ENCODE data around the gene UGT2B17. TPM values are rescaled to one million over a fixed set of nuclear protein-coding genes. Genes with fewer than 3 reads are reported as not detected.
"Not testable (repeated sequence)": the region's sequence is repeated elsewhere in the genome, so short reads cannot be mapped to it uniquely, and the experiment has no call there.

UGT2B17 gene
- total RNA-seq, 1 experiment from 2014 or later, result not detected

DNA sequence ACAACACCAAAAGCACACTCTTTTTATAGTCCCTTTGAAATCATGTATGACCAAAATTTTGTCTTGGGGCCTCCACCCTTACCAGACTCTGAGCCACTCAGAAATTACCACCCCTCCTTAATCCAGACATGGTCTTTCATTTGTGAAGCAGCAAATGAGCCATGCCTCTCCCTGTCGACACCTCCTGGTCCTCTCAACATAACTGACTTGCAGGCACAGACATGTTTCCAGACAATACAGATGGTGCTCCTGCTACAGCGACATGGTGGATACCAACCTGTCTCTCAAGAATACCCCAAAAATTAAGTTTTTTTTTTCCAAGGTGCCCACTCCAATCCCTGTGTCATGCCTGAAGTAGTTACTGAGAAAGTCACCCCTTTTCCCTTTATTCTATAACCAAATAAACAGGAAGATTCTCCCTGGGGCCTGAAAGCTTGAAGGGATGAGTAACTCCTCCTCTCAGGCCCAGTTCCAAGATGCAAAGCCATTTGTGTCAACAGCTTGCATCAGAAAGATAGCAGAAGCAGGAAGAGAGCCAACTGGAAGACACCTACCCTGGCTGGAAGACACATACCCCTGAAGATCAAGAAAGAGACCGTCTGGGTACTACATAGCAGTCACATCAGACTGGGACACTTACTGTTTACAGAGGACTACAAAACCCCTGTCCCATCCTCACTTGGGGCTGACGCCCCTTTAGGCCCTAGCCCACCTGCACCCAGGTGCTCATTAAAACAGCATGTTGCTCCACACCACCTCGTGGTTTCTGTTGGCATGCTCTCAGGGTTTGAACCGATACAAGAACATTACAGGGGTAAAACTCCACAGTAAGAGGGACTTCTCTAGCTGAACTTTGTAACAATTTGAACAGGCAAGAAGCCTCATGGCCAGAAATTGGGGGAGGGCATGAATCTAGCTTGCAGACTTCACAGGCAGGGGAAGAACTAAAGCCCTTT, 5.5 kb upstream of the UGT2B17 start:
- Histone ChIP-seq H3K4me3 (ENCODE audit: insufficient read depth, low read depth, low read length) (no peak overlapping the region), H3K36me3 (replicated peaks; ENCODE audit: control insufficient read depth, insufficient read depth, low read length) (no peaks in the 10 kb centered on the region), H3K27me3 (ENCODE audit: control insufficient read depth, insufficient read depth, low read length) (no peaks in the 10 kb centered on the region)
- no peak for DNase-seq

GRCh38 chr4:68577590-68577989, 1.5 kb upstream of the UGT2B17 start:
- no peak overlapping the region for H3K4me3 ChIP-seq (ENCODE audit: insufficient read depth, low read depth, low read length)
- no peaks in the 10 kb centered on the region for H3K36me3 ChIP-seq (replicated peaks; ENCODE audit: control insufficient read depth, insufficient read depth, low read length)
- DNase-seq, result no peak

GRCh38 chr4:68575636-68576035, 486 bp downstream of the UGT2B17 start:
- not testable (repeated sequence) for H3K4me3 ChIP-seq (ENCODE audit: insufficient read depth, low read depth, low read length); DNase-seq; H3K27me3 ChIP-seq (ENCODE audit: control insufficient read depth, insufficient read depth, low read length); H3K36me3 ChIP-seq (replicated peaks; ENCODE audit: control insufficient read depth, insufficient read depth, low read length)

More at GRCh38 chr4:68577590-68577989, 1.5 kb upstream of the UGT2B17 start:
- H3K27me3 ChIP-seq (ENCODE audit: control insufficient read depth, insufficient read depth, low read length), result no peaks in the 10 kb centered on the region

DNA sequence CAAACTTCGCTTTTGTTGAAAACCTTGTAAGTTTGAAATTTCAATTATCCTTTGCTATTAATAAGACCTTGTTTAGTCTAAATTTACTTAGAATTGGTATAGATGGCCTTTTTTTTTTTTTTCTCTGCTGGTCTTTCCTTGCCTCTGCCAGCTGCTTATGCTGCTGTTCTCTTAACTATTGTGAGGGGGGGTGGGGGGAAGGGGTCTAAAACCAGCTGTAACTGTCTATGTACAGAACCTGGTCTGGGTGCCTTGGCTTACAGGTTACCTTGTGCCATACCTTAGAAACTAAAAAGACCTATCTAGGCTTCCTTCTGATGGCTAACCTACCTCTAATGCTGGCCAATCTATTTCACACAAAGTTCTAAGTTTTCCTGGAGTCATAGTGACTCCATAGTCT, 1.0 kb downstream of the UGT2B17 start:
- no peak for DNase-seq
- Histone ChIP-seq H3K4me3 (ENCODE audit: insufficient read depth, low read depth, low read length) (no peak overlapping the region), H3K36me3 (replicated peaks; ENCODE audit: control insufficient read depth, insufficient read depth, low read length) (no peaks in the 10 kb centered on the region), H3K27me3 (ENCODE audit: control insufficient read depth, insufficient read depth, low read length) (no peaks in the 10 kb centered on the region)

GRCh38 chr4:68572653-68573170, 3.4 kb downstream of the UGT2B17 start:
- Histone ChIP-seq H3K27me3 (ENCODE audit: control insufficient read depth, insufficient read depth, low read length) (no peaks in the 10 kb centered on the region), H3K4me3 (ENCODE audit: insufficient read depth, low read depth, low read length) (no peak overlapping the region), H3K36me3 (replicated peaks; ENCODE audit: control insufficient read depth, insufficient read depth, low read length) (no peaks in the 10 kb centered on the region)
- DNase-seq, result no peak

GRCh38 chr4:68570122-68570507, 6.0 kb downstream of the UGT2B17 start:
- no peak for DNase-seq
- Histone ChIP-seq H3K4me3 (ENCODE audit: insufficient read depth, low read depth, low read length) (no peak overlapping the region), H3K27me3 (ENCODE audit: control insufficient read depth, insufficient read depth, low read length) (no peaks in the 10 kb centered on the region), H3K36me3 (replicated peaks; ENCODE audit: control insufficient read depth, insufficient read depth, low read length) (no peaks in the 10 kb centered on the region)

DNA sequence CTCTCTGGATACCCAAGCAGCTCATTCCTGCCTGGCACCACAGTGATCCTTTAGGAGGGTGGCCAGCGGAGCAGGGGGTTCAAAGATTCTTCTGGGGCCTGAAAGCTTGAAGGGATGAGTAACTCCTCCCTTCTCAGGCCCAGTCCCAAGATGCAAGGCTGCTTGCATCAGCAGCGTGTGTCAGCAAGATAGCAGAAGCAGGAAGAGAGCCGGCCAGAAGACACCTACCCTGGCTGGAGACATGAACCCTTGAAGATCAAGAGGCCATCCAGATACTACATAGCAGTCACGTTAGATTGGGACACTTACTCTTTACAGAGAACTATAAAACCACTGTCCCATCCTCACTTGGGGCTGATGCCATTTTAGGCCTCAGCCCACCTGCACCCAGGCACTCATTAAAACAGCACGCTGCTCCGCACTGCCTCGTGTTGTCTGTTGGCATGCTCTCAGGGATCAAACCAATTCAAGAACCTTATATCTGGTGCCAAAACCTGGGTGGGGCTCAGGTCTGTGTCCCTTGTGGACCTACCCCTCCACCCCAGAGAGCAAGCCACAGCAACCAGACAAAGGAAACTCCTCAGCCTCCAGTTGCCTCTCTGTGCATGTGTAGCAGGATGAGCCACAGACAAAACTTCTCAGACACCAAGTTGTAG, 6.5 kb downstream of the UGT2B17 start:
- Histone ChIP-seq H3K27me3 (ENCODE audit: control insufficient read depth, insufficient read depth, low read length) (no peaks in the 10 kb centered on the region), H3K36me3 (replicated peaks; ENCODE audit: control insufficient read depth, insufficient read depth, low read length) (no peaks in the 10 kb centered on the region), H3K4me3 (ENCODE audit: insufficient read depth, low read depth, low read length) (no peak overlapping the region)
- no peak for DNase-seq

- H3K36me3 ChIP-seq (replicated peaks; ENCODE audit: control insufficient read depth, insufficient read depth, low read length); H3K4me3 ChIP-seq (ENCODE audit: insufficient read depth, low read depth, low read length); DNase-seq; H3K27me3 ChIP-seq (ENCODE audit: control insufficient read depth, insufficient read depth, low read length): not testable (repeated sequence)
Measured at GRCh38 chr4:68569036-68569435, 7.1 kb downstream of the UGT2B17 start.

- DNase-seq; H3K27me3 ChIP-seq (ENCODE audit: control insufficient read depth, insufficient read depth, low read length); H3K4me3 ChIP-seq (ENCODE audit: insufficient read depth, low read depth, low read length); H3K36me3 ChIP-seq (replicated peaks; ENCODE audit: control insufficient read depth, insufficient read depth, low read length): not testable (repeated sequence)
Measured at GRCh38 chr4:68568535-68568934, 7.6 kb downstream of the UGT2B17 start.

DNA sequence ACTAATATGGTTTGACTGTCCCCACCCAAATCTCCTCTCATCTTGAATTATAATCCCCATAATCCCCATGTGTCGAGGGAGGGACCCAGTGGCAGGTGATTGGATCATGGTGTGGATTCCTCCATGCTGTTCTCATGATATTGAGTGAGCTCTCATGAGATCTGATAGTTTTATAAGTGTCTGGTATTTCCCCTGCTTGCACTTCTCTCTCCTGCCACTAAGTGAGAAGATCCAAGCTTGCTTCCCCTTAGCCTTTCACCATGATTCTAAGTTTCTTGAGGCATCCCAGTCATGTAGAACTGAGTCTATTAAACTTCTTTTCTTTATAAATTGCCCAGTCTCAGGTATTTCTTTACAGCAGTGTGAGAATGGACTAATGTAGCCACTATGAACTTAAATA, 9.8 kb downstream of the UGT2B17 start:
- H3K27me3 ChIP-seq (ENCODE audit: control insufficient read depth, insufficient read depth, low read length); H3K36me3 ChIP-seq (replicated peaks; ENCODE audit: control insufficient read depth, insufficient read depth, low read length); H3K4me3 ChIP-seq (ENCODE audit: insufficient read depth, low read depth, low read length); DNase-seq: not testable (repeated sequence)

DNA sequence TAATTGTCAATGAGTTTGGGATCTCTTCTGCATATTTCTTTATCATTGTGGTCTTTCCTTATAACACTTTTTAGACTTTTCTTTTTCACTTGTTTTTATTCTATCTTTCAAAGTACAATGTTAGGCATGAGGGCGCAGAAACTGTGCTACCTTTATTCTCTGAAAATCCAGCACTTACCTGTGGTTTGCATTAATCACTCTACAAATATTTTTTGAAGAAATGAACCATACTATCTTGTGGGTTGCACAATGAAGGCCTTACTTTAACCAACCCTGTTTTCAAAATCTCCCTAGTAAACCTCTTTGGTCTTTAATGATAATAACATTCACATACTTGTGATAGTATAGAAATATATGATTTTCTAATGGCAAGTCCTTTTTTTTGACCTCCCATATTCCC, 11.0 kb downstream of the UGT2B17 start:
- not testable (repeated sequence) for DNase-seq; H3K4me3 ChIP-seq (ENCODE audit: insufficient read depth, low read depth, low read length); H3K27me3 ChIP-seq (ENCODE audit: control insufficient read depth, insufficient read depth, low read length); H3K36me3 ChIP-seq (replicated peaks; ENCODE audit: control insufficient read depth, insufficient read depth, low read length)

- not testable (repeated sequence) for H3K36me3 ChIP-seq (replicated peaks; ENCODE audit: control insufficient read depth, insufficient read depth, low read length); H3K27me3 ChIP-seq (ENCODE audit: control insufficient read depth, insufficient read depth, low read length); DNase-seq; H3K4me3 ChIP-seq (ENCODE audit: insufficient read depth, low read depth, low read length)
Measured at GRCh38 chr4:68560364-68561070, 15.6 kb downstream of the UGT2B17 start.

DNA sequence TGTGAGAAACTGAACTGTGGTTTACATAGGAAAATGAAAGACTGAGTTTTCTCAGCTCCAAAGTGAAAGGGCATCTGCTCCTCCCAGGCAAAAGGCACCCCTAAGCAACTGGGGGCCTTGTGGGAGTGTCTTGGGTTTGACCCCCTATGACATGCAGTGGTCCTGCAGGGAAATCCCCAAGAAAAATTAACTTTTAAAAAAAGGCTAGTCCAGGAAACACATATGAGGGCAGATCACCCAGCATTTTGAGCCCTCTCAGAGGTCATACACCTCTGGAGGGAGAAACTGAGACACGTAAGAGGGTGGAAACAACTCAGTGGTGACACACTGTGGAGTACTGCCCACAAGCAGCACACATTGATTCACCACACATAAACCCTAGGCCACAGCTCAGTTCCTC, 22.3 kb downstream of the UGT2B17 start:
- not testable (repeated sequence) for H3K36me3 ChIP-seq (replicated peaks; ENCODE audit: control insufficient read depth, insufficient read depth, low read length); H3K27me3 ChIP-seq (ENCODE audit: control insufficient read depth, insufficient read depth, low read length); DNase-seq; H3K4me3 ChIP-seq (ENCODE audit: insufficient read depth, low read depth, low read length)

All from H7 (cell line).